Left colon (tissue), 2 donors: ENCODE data around the gene UTP25. TPM values are rescaled to one million over a fixed set of nuclear protein-coding genes. Genes with fewer than 3 reads are reported as not detected.
A peak's percentile ranks its signal among the peaks of the same experiment; 100 is the strongest.

ENCODE experiments used
- ATAC-seq: fragments of 200-7000 bp; cut with Tn5 transposase; one replicate; pipeline ENCODE4 v1.9.1; 2020; ENCODE audit warnings: mild to moderate bottlenecking, moderate library complexity
- DNase-seq, 2 donors: peaks; one replicate each; pipeline ENCODE4 v3.0.0-alpha.2; 2020
- intact Hi-C, 2 donors: fragments of 100-400 bp; cut with DNase I in 1 of 2; cut with micrococcal nuclease in 1 of 2; formaldehyde crosslinking; loops; one replicate each; pipeline versions ENCODE4 v1.11.2 to v1.14.0; 2022; cut with DNase I, micrococcal nuclease
- total RNA-seq, 2 donors: library from RNA; stranded (reverse); fragmentation: NEBNext Ultra II Directional; extraction: Animal tissue kit (Norgen Biotek cat#: 25700); gene quantifications; one replicate each; pipeline ENCODE4 v1.2.1, GENCODE V29; 2021
- donor health status: DM: no; HTN: no; CAD: no.
- donor health status: DM: yes; HTN: yes; CAD: no.

The UTP25 gene
- total RNA-seq, 2 donors from 2014 or later: 4.8 to 6.2 TPM

GRCh38 chr1:209802780-209803152 is 25.0 kb upstream of the UTP25 start:
- ATAC-seq: no peak
- intact Hi-C loops: no loop called here

DNA sequence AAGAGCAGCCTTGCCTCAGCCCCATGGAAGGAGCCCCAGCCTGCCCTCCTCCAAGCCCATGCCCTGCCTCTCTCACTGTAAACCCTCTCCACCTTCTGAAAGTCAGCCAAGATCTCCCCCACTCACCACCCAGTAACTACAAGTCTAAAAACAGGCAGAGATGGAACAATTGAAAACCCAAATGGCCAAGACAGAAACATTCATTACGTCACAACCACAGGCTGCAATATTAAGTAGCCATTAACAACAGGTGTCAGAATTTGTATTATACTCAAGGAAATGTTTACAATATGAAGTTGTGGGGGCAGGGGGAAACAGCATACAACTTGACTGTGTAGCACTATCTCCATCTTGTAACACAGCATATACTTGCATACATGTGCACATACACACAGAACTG is 24.2 kb upstream of the UTP25 start:
- ATAC-seq (no peak), DNase-seq (no peak)
- intact Hi-C loops: no loop called here

More at GRCh38 chr1:209802780-209803152, 25.0 kb upstream of the UTP25 start:
- no peak for DNase-seq

- DNase-seq: peak; percentile 48 to 63
- ATAC-seq: peak; percentile 54
- intact Hi-C loops: no loop called here
These were observed 22.4 kb upstream of the UTP25 start for GRCh38 chr1:209805341-209805781.

DNA sequence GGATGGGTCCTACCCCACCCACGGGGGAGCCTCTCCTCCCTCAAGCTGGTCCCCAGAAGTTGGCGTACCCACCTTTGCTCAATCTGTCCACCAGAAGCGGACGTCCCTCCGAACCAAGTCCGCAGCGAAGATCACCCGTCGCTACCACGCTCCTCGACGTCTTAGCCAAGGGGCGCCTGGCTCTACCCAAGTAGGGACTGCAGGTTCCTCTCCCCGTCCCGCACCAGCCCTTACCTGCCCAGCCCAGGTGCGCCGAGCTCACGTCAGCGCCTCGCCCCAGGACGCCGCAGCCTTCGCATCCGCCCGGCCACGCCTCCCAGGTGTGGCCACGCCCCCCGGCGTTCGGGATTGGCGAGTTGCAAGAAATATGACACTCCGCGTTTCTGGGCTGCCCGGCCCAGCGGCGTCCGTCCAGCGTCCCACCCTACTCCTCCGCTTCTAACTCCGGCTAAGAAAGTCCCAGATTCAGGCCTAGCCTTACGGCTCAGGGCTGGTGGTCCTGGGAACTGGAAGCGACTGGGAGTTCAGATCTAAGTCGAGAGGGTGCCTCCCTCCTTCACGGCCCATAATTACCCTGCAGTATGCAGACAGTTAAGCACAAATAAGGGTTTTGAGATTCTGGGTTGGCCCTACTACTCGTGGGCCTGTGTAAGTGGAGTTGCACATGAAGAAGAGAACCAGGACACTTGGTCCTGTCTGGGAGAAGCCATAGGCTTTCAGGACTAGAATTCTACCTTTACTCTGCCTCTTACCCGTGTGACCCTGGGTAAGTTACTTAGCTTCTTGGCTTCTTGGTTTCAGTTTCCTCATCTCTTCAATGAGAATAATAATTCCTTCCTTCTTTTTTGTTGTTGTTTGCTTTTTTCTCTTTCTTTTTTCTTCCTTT is 21.7 kb upstream of the UTP25 start, which contains the start of gene IRF6:
TSS of gene IRF6 (minus strand) at position 268 of the 886 bp plus-strand sequence. CDS start 4,729 bp downstream, outside the sequence.
- DNase-seq (peak; percentile 94 to 97), ATAC-seq (peak; percentile 90)
- intact Hi-C loops: no loop called here

- DNase-seq (no peak), ATAC-seq (no peak)
- intact Hi-C loops: no loop called here
These were observed 20.3 kb upstream of the UTP25 start for GRCh38 chr1:209807509-209807908.

DNA sequence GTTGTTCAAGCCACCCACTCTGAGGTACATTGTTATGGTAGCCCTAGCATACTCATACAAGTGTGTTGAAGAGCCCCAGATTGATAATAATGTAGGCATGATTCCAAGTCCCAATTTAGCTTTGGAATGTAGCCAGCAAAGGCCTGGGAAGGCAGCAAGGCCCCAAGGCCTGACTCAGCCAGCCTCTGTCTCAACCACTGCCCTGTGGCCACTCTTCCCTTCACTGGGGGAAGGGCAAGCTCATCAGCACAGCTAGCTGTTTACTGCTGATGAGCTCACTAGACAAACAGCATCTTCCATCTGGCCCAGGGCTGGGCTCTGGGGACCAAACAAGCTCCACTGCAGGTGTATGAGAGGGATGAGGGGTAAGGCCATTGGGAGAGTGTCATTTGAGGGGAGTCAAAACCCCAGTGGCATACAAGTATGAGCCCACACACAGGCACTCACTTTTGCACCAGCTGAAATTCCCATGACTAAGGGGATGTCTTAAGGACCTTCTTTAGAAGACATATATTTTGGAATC is 19.7 kb upstream of the UTP25 start:
- ATAC-seq: peak; percentile 60
- peak; percentile 47 to 77 for DNase-seq
- intact Hi-C loops: no loop called here

DNA sequence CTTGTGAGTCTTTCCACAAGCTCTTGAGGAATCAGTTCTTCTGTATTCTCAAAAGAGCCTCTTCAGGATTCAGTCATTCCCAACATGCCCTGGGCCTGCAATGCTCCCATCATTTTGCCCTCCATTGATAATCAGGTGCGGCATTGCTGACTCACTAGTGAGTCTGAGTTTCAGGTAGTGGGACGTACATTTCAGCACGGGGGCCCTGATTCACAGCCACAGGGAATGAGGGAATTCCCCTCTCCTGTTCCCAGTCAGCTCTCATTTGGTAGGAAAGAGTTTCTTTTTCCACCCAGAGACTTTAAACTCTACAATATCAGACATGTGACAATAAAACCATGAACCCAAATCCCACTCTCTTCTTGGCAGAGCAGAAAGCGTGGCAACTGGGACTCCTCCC is 18.2 kb upstream of the UTP25 start:
- DNase-seq: no peak
- intact Hi-C loops: no loop called here
- no peak for ATAC-seq

GRCh38 chr1:209810783-209811182 is 17.0 kb upstream of the UTP25 start:
- no peak for DNase-seq
- intact Hi-C loops: no loop called here
- ATAC-seq: no peak

GRCh38 chr1:209813902-209814301 is 13.9 kb upstream of the UTP25 start:
- ATAC-seq (no peak), DNase-seq (no peak)
- intact Hi-C loops: no loop called here

DNA sequence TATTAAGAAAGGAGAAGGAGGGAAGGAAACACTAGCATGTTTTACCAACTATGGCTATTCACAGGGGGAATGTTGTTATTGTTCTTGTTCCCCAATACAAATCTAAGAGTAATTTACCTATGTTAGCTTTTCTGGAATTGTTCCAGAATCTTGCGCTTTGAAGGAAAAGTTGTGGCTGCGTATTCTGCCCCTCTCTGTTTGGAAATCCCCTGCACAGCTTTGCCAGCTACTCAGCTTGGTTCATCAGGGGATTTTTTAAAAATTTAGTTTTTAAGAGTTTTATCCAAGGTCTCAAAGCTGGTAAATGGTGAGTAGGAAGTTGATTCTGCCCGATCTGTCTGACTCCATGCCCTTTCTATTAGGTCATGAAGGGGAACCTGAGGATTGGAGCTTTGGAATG is 12.3 kb upstream of the UTP25 start:
- intact Hi-C loops: no loop called here
- DNase-seq (no peak), ATAC-seq (no peak)

DNA sequence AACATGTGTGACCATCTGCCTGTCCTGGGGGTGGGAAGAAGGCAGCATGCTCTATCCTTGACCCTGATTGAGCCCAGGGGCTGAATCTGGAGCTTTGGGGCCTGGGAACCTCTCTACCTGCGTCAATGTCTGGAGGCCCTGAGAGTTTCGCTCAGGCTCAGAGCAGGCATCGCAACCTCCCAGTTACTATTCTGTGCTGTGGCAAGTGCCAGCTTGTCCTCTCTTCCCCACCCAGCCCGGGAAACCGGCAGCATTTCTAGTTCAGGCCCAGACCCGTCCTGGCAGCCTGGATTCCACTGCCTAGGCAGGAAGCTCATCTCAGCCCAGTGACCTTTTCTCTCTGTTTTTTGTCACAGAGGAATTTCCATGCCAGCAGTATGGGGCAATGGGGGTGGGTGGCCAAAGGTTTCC is 11.8 kb upstream of the UTP25 start:
- ATAC-seq: no peak
- no peak for DNase-seq
- intact Hi-C loops: no loop called here

DNA sequence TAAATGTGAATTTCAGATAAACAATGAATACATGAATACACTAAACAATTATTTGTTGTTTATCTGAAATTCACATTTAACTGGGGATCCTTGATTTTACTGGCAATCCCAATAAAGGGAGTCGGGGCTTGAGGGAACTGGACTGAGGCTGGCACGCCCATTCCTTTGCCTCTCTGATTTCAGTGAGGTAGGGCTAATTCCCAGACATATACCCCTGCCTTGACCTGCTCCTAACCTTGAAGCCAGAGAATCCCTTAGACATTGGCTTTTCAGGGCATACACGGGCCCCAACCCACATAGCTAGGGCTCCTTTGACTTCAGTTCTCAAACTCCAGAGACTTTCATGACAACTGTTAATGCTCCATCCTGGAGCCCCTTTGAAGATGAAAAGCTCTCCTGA is 10.8 kb upstream of the UTP25 start:
- DNase-seq: no peak
- intact Hi-C loops: no loop called here

DNA sequence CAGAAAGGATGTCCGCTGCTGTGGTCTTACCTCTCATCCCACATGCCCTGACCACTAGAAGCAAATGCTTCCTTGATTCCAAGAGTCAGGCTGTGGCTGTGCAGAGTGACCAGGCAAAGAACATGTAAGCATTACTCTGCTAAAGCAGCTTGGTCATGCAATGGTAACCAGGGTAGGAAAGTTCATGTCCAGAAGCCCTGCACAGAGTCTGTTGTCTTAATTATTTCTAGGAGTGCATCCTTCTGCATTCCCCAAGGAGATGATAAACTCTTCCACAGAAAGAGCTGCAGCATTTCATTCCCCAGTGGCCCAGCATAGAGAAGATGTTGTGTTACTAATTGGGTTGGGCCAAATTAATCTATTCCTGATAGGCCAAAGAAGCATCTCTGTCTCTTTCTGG is 10.1 kb upstream of the UTP25 start:
- ATAC-seq: no peak

More for the DNA sequence above, 10.8 kb upstream of the UTP25 start:
- no peak for ATAC-seq

GRCh38 chr1:209819058-209819457 is 8.7 kb upstream of the UTP25 start:
- intact Hi-C loops: no loop called here
- no peak for ATAC-seq
- DNase-seq: no peak

More for the DNA sequence above, 10.1 kb upstream of the UTP25 start:
- no peak for DNase-seq
- intact Hi-C loops: no loop called here

DNA sequence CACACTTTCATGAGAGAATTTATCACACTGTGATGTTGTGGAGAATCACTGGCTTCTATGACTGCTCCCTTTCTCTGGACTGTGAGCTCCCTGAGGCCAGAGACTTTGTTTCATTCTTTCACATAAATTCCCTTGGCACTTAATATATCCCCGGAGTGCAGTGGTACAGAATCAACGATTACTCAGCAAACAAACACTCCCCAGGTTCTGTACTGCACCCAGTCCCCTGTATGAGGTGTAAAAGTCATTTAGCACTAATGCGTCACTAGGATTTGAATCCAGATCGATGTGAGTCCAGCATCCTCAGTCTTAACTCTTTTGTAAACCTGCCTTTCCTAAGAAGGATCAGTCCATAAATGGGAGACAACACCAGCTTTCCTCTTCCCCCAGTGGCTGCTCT is 6.8 kb upstream of the UTP25 start:
- ATAC-seq (no peak), DNase-seq (no peak)
- intact Hi-C loops: no loop called here

GRCh38 chr1:209822706-209823105 is 5.1 kb upstream of the UTP25 start:
- DNase-seq (no peak), ATAC-seq (no peak)
- intact Hi-C loops: no loop called here

DNA sequence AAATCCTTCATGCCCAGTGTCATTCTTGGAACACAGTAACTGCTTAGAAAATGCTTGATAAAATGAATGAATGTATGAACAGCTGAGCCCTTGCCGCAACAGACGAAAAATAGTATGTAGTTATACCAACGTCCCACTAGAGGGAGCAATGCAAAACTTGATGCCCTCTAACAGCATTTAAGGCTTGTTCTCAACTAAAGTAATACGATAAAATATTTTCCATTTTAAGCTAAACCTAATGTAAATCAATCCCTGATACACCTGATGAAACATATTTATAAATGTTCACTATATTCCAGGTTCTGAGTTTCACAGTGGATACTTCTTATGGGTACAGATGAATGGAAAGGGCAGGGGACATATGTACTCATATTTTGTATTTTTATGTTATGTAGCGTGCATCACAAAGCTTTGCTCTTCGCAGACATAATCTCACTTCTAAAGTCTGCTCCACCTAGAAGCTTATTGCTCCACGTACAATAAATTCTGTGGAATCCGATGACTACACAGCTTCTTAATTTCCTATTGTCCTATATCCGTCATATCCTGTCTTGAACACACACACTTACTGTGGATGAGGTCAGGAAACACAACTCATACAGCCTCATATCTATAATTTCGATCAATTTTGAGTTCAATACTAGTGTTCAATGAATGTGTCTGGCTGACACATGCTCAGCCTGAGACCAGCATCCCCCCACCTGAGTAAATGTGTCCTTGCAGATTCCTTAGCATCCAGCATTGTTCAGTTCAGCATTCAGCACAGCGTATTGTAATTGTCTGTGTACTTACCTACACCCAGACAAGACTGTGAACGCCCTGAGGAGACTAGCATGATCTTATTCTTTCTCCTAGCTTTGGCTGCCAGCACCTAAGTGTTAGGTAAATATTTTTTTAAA is 4.4 kb upstream of the UTP25 start:
- peak; percentile 60 for ATAC-seq
- DNase-seq: no peak
- intact Hi-C loops: no loop called here

DNA sequence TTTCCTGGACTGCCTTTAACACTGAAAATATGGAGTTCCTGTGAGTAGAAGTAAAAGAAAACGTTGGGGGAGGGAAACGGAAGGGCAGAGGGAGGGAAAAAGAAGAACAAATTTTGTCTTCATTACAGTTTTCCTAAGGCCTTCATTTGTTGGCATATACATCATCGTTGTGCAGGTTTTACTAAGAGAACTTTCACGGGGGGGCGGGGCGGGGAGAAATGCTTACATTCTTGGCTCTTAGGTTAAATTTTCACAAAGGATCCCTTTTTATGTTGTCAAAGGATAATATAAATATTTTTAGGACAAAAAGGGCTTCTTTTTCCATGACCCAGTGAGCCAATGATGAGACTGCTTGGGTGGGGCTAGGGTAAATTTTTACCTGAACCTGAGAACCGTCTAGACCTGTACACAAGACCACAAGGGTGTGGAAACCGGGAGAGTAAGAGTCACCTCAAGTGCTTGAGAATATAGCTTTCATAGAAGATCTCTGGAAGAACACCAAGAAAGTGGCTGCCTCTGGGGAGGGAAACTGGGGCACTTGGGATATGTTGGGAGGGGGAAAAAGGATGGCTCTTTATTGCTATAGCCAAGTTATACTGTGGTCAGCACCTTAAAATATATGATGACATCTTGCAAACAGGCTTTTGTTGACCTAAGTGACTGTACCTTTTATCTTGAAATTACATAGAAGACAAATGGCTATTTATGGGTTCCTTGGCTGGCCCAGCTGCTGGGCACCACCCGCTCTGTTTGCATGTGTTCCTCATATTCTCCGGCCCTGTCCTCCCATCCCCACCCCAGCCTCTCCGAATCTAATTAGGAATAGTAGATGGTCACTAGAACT is 2.0 kb upstream of the UTP25 start:
- peak; percentile 41 for ATAC-seq

DNA sequence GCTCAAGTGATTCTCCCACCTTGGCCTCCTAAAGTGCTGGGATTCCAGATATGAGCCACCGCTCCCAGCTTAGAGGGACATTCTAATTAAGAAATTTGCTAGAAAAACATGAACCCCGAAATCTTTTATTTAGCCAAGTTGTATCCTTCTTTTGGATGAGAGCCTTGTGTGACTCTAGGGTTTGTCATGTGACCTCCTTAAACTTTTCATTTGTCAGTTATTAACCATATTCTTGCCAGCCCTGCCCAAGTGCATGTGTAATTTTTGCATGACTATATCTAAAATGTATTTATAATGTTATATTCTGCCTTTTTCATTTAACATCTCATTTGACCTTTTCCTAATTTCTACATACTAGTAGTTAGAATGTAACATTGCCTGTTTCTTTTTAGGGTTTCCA is 1.9 kb downstream of the UTP25 start:
- intact Hi-C loops: no loop called here
- DNase-seq (no peak), ATAC-seq (no peak)

More for the DNA sequence above, 2.0 kb upstream of the UTP25 start:
- DNase-seq: peak; percentile 38 to 46
- intact Hi-C loops: no loop called here
